Activated CD4-positive, alpha-beta memory T cell treated with anti-CD3 and anti-CD28 coated beads for 36 hours (primary cell): ENCODE data around the gene PLEKHG5. TPM values are rescaled to one million over a fixed set of nuclear protein-coding genes. Genes with fewer than 3 reads are reported as not detected.
A peak's percentile ranks its signal among the peaks of the same experiment; 100 is the strongest.
"Not testable (repeated sequence)": the region's sequence is repeated elsewhere in the genome, so short reads cannot be mapped to it uniquely, and the experiment has no call there.

Experiments used
- CTCF ChIA-PET: fragments of 350-600 bp; sonication (Branson Sonifier 250); formaldehyde crosslinking; loops from one replicate; lab custom pipeline; 2021; ENCODE audit warnings: antibody characterized with exemption, inconsistent platforms; lab: Charles Lee
- POLR2A ChIA-PET: fragments of 350-600 bp; sonication (Branson Sonifier 250); formaldehyde crosslinking; loops from one replicate; lab custom pipeline; 2021; ENCODE audit warnings: antibody characterized with exemption; lab: Charles Lee
- DNase-seq: peaks from one replicate; pipeline ENCODE4 v3.0.0-alpha.2; 2020
- H3K27ac Mint-ChIP-seq: one replicate; pipeline ENCODE4 v1.8.0; 2021; ENCODE audit warnings: mixed read lengths
- H3K27me3 Mint-ChIP-seq: one replicate; pipeline ENCODE4 v1.8.0; 2021; ENCODE audit warnings: mixed read lengths
- H3K36me3 Mint-ChIP-seq: one replicate; pipeline ENCODE4 v1.8.0; 2021; ENCODE audit warnings: mixed read lengths
- H3K4me1 Mint-ChIP-seq: one replicate; pipeline ENCODE4 v1.8.0; 2021; ENCODE audit warnings: low read depth, mixed read lengths
- H3K4me3 Mint-ChIP-seq: one replicate; pipeline ENCODE4 v1.8.0; 2021; ENCODE audit warnings: mild to moderate bottlenecking, mixed read lengths
- H3K9me3 Mint-ChIP-seq: one replicate; pipeline ENCODE4 v1.8.0; 2021; ENCODE audit warnings: mixed read lengths
- intact Hi-C: fragments of 100-400 bp; cut with micrococcal nuclease; formaldehyde crosslinking; loops from one replicate; pipeline ENCODE4 v1.15.1; 2023
- total RNA-seq, 2 experiments: library from RNA; stranded (reverse); gene quantifications; one replicate each; pipeline ENCODE4 v1.2.3, GENCODE V29; 2021

PLEKHG5 gene
- total RNA-seq, 2 experiments from 2014 or later = 2.1 to 2.2 TPM

DNA sequence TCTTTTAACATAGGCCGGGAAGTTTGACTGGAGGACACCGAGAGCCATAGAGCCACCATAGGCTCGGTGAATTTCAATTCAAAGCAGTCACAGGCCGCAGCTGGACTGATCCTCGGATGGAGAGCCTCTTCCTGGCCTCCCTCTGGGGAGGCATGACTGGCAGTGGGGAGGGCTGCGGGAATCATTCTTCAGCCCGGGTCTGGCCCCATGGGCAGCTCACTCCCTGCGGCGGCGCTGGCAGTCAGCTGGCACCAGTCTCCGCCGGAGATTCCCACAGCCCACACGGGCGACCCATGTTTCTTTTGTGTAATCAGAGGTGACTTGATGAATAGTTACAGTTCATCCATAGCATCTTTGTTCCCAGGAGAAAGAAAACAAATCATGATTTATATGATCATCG lies 56.3 kb downstream of the PLEKHG5 start:
- DNase-seq = no peak
- CTCF ChIA-PET = interaction anchor here (0.5 to 2.0 kb wide), 2 partner anchors 12 to 190 kb away, joined by 3 to 7 read pairs; no protein-coding TSS in a partner anchor
- Mint-ChIP-seq H3K4me3 (no peak overlapping the region), H3K4me1 (peaks cover 4% of the 10 kb centered on the region), H3K9me3 (no peaks in the 10 kb centered on the region), H3K36me3 (no peaks in the 10 kb centered on the region), H3K27ac (no peak overlapping the region), H3K27me3 (peaks cover 12% of the 10 kb centered on the region)
- POLR2A ChIA-PET = no interaction called here
- intact Hi-C loops = no loop called here

DNA sequence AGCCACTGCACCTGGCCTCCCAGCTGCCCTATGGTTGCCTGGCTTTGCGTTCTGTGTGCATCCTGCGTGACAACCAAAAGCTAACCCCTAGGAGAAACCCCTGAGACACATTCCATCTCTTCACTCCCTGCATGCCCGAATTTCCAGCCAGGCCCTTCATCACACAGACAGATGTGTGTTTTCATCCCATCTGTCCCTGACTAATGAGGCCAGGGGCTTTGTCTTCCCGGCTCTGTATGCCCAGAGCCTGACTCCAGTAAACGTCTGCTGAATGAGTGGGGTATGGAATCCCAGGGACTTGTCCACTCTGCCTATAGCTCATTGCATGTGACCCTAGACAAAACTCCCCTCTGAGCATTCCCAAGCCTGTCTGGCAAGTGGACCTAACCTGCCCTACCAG lies 57.3 kb downstream of the PLEKHG5 start:
- POLR2A ChIA-PET = no interaction called here
- Mint-ChIP-seq H3K9me3 (no peaks in the 10 kb centered on the region), H3K27me3 (peaks cover 8% of the 10 kb centered on the region), H3K36me3 (no peaks in the 10 kb centered on the region), H3K4me3 (no peak overlapping the region), H3K4me1 (peaks cover under 1% of the 10 kb centered on the region), H3K27ac (no peak overlapping the region)
- intact Hi-C loops = no loop called here
- DNase-seq = no peak
- CTCF ChIA-PET = interaction anchor here (2.0 kb wide), 1 partner anchor 11 kb away, joined by 7 read pairs; no protein-coding TSS in a partner anchor

DNA sequence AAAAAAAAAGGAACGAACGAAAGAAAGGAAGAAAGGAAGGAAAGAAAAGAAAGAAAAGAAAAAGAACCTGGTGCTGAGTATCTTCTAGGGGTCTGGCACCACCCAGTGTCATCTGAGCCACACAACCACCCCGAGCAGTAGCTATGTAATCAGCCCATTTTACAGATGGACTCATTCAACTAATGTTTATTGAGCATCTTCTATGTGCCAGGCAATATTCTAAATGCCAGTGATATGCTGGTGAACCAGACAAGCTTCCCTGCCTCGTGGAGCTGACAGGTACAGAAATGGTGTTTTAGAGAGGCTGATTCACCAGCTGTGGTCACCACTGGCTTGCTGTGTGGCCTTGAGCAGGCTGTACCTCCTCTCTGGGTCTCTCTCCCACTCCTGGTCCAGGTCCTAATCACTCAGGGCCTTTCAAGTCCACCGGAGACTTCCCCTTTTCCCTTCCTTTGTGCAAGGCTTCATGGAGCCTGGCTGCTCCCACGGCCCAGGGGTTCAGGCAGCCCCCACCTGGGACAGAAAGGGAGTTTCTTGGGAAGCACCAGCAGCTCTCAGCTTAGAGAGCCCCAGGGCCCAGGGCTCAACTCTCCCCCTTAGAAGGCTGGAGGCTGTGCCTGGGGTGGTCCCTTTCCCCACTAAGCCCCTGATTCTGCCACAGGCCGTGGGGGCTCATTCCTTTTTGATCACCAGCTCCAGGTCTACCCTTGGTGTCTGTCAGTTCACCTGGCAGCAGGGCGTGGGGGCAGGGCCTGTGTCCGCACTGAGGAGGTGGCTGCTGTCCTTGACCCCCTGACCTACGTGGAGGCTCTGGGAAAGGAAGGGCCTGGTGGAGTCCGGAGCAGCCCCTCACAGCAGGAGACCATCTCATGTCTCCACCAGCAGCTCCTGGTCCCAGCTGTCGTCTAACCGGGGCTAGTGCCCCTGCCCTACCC lies 59.6 kb downstream of the PLEKHG5 start:
- H3K27me3 Mint-ChIP-seq, H3K9me3 Mint-ChIP-seq, H3K36me3 Mint-ChIP-seq, H3K4me3 Mint-ChIP-seq, intact Hi-C loops, H3K4me1 Mint-ChIP-seq, DNase-seq, H3K27ac Mint-ChIP-seq: not testable (repeated sequence)
- ChIA-PET POLR2A (interaction anchor here (1.0 kb wide), 1 partner anchor 12 kb away, joined by 3 read pairs; the partner anchor contains the start of gene HES2), CTCF (interaction anchor here (0.6 to 2.4 kb wide), 5 partner anchors 8 to 185 kb away, joined by 3 to 7 read pairs (median 4); no protein-coding TSS in a partner anchor)

DNA sequence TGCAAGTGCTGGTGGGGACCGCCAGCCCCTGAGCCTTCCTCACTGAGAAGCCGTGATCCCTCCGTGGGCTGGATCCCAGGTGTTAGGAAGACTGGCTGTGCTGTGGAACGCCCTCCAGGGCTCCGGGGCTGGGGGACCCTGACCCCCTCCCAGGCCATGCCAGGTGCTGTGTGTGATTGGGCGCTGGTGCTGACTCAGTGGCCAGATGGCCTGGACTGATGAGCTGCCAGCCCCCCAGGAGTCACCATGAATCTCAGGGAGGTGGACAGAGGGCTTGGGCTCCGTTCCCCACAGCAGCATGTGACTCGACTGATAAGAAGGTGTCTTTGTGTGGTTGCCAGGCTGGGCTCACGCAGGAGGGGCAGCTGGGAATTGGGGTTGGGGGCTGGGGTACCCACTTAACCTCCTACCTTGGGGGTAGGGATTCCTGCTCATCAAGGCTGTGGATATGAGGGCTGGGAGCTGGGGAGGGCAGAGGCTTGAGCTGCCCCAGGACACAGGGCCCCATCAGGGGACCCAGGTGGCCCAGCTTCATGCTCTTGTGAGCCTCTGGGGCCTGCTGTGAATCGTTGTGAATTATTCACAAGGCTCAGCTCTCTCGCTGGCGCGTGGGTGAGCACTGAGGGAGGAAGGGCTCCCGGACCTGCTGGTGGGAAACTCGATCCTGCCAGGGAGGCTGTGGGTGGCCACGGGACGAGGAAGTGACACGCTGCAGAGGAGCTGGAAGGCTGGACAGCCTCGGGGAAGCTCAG lies 61.6 kb downstream of the PLEKHG5 start:
- intact Hi-C loops, POLR2A ChIA-PET: not testable (repeated sequence)

DNA sequence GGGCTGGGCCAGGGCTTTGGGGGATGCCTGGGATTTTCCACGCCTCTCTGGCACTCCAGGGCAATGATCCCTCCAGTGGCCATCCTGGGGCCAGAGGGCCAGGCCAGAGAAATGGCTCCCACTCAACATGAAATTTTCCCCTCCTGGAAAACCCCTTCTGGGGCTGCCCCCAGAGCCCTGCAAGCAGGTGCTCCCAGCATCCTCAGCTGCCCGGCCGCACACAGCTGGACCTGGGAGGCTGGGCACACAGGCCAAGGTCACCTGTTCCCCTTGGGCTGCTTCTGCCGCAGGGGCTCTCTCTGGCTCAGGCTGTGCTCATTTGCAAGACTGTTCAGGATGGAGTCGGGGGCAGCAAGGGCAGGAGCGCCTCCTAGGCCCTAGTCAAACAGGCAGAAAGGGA lies 63.0 kb downstream of the PLEKHG5 start:
- H3K36me3 Mint-ChIP-seq, POLR2A ChIA-PET, DNase-seq, H3K4me3 Mint-ChIP-seq, H3K9me3 Mint-ChIP-seq, intact Hi-C loops, H3K4me1 Mint-ChIP-seq, H3K27ac Mint-ChIP-seq, CTCF ChIA-PET: not testable (repeated sequence)
- H3K27me3 Mint-ChIP-seq = peaks cover 17% of the 10 kb centered on the region

More for the DNA sequence above, 61.6 kb downstream of the PLEKHG5 start:
- H3K27me3 Mint-ChIP-seq = peaks cover 10% of the 10 kb centered on the region
- DNase-seq, H3K4me1 Mint-ChIP-seq, H3K9me3 Mint-ChIP-seq, H3K36me3 Mint-ChIP-seq, H3K4me3 Mint-ChIP-seq, H3K27ac Mint-ChIP-seq: not testable (repeated sequence)
- CTCF ChIA-PET = interaction anchor here (1.1 to 2.7 kb wide), 3 partner anchors 8 to 183 kb away, joined by 5 to 10 read pairs (median 7); no protein-coding TSS in a partner anchor

DNA sequence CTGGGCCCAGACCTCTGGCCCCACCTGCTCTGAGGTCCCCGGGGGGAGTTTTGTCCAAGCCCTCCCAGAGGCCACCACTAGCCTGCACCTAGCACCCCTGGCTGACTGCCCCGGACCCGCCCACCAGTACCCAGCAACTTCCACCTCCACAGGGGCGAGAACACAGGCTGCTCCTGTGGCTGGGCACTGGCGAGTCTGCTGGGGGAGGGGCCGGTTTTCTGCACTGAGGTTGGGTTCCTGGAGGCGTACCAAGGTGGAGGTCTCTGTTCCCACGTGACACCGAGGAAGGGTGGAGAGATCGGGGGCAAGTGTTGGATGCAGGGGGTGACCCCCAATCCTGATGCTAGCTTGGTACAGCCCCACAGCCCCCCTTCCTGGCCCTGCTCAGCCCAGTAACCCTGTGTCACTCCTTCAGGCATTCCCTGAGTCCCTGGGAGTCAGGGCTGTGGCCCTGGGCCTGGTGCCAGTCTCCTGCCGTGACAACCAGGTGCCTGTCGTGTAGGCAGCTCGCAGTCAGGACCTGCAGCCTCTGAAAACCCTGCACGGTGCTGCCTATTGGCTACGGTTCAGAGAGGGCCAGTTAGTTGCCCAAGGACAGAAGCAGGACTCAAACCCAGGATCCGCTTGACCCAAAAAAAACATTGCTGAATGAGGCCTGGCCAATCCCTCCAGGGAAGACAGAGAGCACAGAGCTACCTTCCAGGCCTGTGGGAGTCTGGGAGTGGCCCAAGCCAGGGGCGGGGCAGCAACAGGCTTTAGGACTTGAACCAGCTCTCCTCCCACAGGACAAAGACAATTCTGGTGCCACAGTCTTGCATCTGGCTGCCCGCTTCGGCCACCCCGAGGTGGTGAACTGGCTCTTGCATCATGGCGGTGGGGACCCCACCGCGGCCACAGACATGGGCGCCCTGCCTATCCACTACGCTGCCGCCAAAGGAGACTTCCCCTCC lies 63.8 kb downstream of the PLEKHG5 start:
- H3K27ac Mint-ChIP-seq = no peak overlapping the region
- H3K36me3 Mint-ChIP-seq = no peaks in the 10 kb centered on the region
- ChIA-PET CTCF (interaction anchor here (1.0 kb wide), 1 partner anchor 11 kb away, joined by 3 read pairs; no protein-coding TSS in a partner anchor), POLR2A (no interaction called here)
- DNase-seq = no peak
- intact Hi-C loops = no loop called here
- H3K4me1 Mint-ChIP-seq = peaks cover 12% of the 10 kb centered on the region
- H3K9me3 Mint-ChIP-seq = no peaks in the 10 kb centered on the region
- no peak overlapping the region for H3K4me3 Mint-ChIP-seq
- peaks cover 19% of the 10 kb centered on the region for H3K27me3 Mint-ChIP-seq

DNA sequence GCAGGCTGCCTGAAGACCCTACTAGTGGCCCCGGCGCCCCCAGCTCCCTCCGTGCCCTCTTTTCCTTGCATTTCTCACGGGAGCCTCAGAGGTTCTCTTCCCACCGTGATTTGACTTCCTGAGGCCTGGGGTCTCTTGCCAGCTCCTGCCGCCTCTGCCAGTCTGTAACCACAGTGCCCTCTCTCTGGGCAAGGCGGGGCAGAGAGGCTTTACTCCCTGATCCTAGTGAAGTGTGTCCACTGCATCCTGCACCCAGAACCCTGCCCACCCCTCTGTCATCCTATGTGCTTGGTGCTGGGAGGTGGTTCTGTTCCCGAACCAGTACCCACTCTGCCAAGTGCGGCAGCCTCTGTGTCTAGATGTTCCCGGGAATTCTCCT lies 64.5 kb downstream of the PLEKHG5 start:
- H3K4me3 Mint-ChIP-seq = no peak overlapping the region
- intact Hi-C loops = no loop called here
- ChIA-PET CTCF (interaction anchor here (1.0 to 1.1 kb wide), 2 partner anchors 10 to 11 kb away, joined by 3 to 4 read pairs; no protein-coding TSS in a partner anchor), POLR2A (no interaction called here)
- no peaks in the 10 kb centered on the region for H3K36me3 Mint-ChIP-seq
- H3K4me1 Mint-ChIP-seq = peaks cover 12% of the 10 kb centered on the region
- no peak for DNase-seq
- no peaks in the 10 kb centered on the region for H3K9me3 Mint-ChIP-seq
- H3K27ac Mint-ChIP-seq = no peak overlapping the region
- peaks cover 19% of the 10 kb centered on the region for H3K27me3 Mint-ChIP-seq

DNA sequence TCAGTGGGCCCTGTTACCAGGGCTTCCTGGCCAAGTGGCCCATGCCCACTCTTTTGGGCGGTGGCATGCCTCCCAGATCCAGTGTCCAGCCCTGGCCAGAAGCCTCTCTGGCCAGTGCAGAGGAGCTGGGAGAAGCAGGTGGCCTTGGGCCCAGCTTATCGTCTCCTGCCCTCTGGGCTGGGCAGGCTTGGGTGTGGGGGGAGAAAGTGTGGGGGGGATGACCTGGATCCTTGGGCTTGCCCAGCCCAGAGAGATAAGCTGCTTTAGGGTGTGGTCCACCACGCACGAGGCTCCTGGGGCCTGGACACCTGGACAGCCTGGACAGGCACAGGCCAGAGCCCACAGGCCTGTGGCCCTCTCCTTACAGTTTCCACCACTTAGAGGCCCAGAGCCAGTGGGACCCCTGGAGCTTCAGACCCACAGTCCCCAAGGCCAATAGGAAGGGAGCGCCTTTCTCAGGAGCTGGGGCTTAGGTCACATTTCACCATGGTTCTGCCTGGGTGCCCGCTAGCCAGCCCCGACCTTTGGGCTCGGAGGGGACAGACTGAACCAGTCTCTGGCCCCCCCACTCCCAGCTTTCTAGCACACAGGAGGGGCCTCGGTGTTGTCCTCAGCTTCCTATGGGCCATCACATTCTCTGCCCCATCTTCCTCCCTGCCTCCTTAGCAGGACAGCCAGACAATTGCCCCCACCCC lies 65.0 kb downstream of the PLEKHG5 start:
- Mint-ChIP-seq H3K4me1 (peaks cover 12% of the 10 kb centered on the region), H3K4me3 (no peak overlapping the region), H3K36me3 (no peaks in the 10 kb centered on the region), H3K27ac (no peak overlapping the region), H3K27me3 (peaks cover 25% of the 10 kb centered on the region), H3K9me3 (no peaks in the 10 kb centered on the region)
- intact Hi-C loops = no loop called here
- DNase-seq = no peak
- ChIA-PET POLR2A (no interaction called here), CTCF (interaction anchor here (0.9 to 1.1 kb wide), 3 partner anchors 10 to 179 kb away, joined by 3 to 4 read pairs (median 3); no protein-coding TSS in a partner anchor)

DNA sequence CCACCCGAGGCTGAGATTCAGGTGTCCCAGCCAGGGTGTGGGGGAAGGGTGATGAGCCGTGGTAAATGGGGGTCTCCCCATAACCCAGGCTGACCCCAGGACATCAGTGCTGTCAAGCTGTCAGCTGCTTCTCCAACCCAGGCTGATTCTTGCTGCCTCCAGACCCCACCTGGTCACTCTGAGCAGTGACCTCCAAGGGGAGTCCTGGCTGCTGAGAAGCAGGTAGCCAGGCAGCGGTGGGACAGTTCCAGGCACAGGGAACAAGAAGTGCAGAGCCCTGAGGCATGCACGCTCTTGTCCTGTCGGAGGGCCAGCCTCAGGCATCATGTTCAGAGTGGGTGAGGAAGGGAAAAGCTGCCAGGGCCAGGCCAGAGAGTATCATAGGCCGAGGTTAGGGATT lies 65.8 kb downstream of the PLEKHG5 start:
- Mint-ChIP-seq H3K36me3 (no peaks in the 10 kb centered on the region), H3K27me3 (peaks cover 32% of the 10 kb centered on the region), H3K4me3 (no peak overlapping the region), H3K4me1 (peaks cover 12% of the 10 kb centered on the region), H3K9me3 (no peaks in the 10 kb centered on the region), H3K27ac (no peak overlapping the region)
- ChIA-PET CTCF (interaction anchor here (0.8 to 1.1 kb wide), 3 partner anchors 11 to 178 kb away, joined by 3 to 4 read pairs (median 3); no protein-coding TSS in a partner anchor), POLR2A (no interaction called here)
- intact Hi-C loops = no loop called here
- DNase-seq = no peak

DNA sequence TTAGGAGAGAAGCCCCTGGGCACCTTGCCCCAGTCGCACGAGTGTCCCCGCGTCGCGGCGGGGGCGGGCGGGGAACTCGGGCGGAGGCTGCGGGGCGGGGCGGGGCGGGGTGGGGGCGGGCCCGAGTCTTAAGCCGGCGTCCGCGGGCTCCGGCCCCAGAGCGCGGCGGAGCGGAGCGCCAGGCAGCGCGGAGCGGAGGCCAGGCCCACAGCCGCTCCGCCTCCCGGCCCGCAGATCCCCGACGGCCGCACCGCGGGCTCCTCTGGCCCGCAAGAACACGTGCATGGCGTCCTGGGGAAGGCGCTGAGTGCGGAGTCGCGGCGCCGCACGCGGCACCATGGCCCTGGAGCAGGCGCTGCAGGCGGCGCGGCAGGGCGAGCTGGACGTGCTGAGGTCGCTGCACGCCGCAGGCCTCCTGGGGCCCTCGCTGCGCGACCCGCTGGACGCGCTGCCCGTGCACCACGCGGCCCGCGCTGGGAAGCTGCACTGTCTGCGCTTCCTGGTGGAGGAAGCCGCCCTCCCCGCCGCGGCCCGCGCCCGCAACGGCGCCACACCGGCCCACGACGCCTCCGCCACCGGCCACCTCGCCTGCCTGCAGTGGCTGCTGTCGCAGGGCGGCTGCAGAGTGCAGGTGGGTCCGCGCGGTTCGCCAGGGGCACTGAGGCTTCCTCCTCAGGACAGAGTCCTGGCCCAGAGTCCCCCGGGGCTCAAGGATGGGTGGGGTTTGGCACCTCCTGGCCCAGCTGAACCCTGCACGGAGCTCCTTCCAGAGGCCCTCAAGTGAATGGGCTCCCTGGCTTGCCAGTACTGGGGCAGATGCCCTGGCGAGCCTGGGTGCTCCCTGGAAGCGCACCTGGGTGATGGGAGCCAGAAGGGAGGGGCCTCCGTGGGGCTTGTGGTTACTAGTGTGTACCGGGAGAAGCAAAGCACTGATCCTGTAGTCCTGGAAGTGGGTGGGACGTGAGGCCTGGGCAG lies 66.6 kb downstream of the PLEKHG5 start, which contains the start of gene ESPN:
Gene ESPN (plus strand): TSS at position 158 of the 975 bp plus-strand sequence. CDS start 180 bp downstream, at position 338.
- no peak for DNase-seq
- Mint-ChIP-seq H3K9me3 (no peaks in the 10 kb centered on the region), H3K4me3 (peak within 1 kb of the TSS; percentile 20), H3K27me3 (peaks cover 36% of the 10 kb centered on the region), H3K27ac (no peak within 1 kb of the TSS), H3K4me1 (peaks cover 15% of the 10 kb centered on the region), H3K36me3 (no peaks in the 10 kb centered on the region)
- POLR2A ChIA-PET = no interaction called here
- intact Hi-C loops = loop anchor here (5.0 kb wide), 2 partner anchors 178 to 222 kb away; no protein-coding TSS in a partner anchor
- CTCF ChIA-PET = interaction anchor here (0.8 to 1.0 kb wide), 2 partner anchors 13 to 14 kb away, joined by 3 to 4 read pairs; no protein-coding TSS in a partner anchor
